GM18507 (cell line): Measurements from ENCODE around the gene GUCY1A1.

Source experiments
- DNase-seq: peaks from one replicate; pipeline ENCODE4 v3.0.0; 2011; ENCODE audit warnings: low read depth; ENCODE audit not compliant: insufficient read length; ENCODE audit errors: extremely low spot score
- FAIRE-seq: peaks from 2 replicates; lab custom pipeline; 2011; peaks lifted over from hg19 to GRCh38; lab: Jason Lieb, UNC

The GUCY1A1 gene

GRCh38 chr4:155657169-155657568 lies 9.5 kb upstream of the GUCY1A1 start:
- FAIRE-seq: no peak

DNA sequence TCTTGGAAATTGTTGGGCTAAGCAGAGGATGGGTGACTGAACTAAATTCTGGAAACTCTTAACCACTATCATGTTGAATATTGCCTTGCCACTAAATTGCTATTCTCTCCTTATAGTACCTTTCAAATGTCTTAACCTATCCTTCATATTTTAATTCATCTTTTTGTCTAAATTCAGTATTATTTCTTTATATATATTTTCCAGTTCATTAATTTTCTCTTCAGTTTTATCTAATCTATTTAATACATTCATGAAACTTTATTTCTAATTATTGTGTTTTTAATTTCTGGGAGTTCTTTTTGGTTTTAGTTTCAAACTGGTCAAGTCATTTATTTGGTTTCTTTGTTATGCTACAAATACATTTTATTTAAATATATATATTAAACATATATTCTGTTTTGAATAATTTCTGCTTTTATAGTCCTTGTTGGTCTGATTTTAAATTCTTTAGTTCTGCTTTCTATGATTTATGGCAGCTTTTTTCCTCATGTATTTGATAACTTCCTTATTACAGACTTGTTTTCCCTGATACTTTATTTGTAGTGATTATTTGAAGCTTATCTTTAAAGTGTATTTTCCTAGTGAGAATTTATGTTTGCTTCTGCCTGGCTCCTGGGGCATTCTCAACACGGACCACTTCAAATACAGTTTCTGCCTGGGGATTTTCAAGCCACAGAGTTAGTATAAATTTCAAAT lies 8.5 kb upstream of the GUCY1A1 start:
- FAIRE-seq: no peak
- DNase-seq: no peak

More at GRCh38 chr4:155657169-155657568, 9.5 kb upstream of the GUCY1A1 start:
- DNase-seq: no peak

DNA sequence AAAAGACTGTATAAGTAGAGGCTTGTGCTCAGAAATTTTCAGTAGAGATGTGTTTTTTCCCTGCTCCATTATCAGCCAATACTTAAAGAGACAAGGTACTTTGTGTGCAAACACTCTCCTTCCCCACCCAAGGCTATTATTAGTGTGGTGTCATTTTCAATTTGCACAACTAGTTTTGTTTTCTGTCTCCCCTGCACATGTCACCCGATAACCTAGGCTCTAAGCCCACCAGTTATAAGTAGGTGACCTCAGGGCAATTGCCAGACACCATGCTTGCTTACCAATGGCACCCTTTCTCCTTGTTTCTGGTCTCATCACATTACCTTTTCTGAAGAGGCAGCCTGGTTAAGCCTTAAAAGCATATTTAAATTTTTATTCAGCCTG lies 8.0 kb upstream of the GUCY1A1 start:
- DNase-seq: no peak
- FAIRE-seq: no peak

DNA sequence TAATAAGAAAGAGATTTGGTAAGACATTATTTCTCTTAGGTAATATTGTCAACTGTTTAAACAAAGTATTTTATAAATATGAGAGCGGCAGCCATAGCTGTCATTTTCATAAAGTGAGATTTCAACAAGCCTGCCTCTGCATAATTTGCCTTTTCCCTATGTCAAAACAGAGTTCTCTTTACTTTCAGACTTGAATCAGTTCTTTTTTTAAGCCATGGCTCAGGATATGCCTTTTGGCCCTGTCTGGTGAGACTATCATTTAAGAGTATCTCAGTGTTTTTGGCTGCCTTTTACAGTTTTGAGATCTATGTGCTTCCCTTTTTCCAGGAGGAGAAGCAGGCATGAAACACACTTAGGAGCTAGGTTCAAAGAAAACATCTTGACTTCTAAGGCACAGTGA lies 7.5 kb upstream of the GUCY1A1 start:
- no peak for DNase-seq
- FAIRE-seq: no peak

DNA sequence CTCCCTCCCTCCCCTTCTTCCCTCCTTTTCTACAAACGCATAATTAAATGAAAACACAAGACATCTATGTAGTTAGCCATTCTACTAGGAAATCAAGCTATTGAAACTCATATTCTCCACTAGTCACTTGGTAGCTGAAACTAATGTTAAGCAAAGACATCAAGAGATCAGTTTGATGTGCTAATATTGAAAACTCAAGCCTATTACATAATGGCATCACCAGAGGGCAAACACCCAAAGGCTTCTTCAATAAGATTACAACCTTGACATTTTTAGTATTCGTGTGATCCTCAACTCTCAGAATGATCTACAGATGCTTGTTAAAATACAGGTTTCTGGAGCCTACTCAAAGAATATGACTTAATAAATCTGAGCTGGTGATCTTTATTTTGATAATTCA lies 6.2 kb upstream of the GUCY1A1 start:
- no peak for DNase-seq
- FAIRE-seq: no peak

- DNase-seq: no peak
- no peak for FAIRE-seq
Observed at GRCh38 chr4:155665054-155665453, 1.6 kb upstream of the GUCY1A1 start.

- FAIRE-seq (peak; percentile 54), DNase-seq (peak; percentile 5)
Observed at GRCh38 chr4:155667222-155667567, 547 bp downstream of the GUCY1A1 start.

GRCh38 chr4:155667568-155668511 lies 1.2 kb downstream of the GUCY1A1 start:
- FAIRE-seq (peak; percentile 31), DNase-seq (peak; percentile 26)

- no peak for FAIRE-seq
- DNase-seq: no peak
Observed at GRCh38 chr4:155668707-155669220, 2.1 kb downstream of the GUCY1A1 start.

GRCh38 chr4:155672342-155672741 lies 5.7 kb downstream of the GUCY1A1 start:
- DNase-seq (no peak), FAIRE-seq (no peak)

- FAIRE-seq: no peak
Observed at GRCh38 chr4:155673453-155673979, 6.9 kb downstream of the GUCY1A1 start.

GRCh38 chr4:155674669-155675071 lies 8.0 kb downstream of the GUCY1A1 start:
- FAIRE-seq (no peak), DNase-seq (no peak)

More at GRCh38 chr4:155673453-155673979, 6.9 kb downstream of the GUCY1A1 start:
- no peak for DNase-seq

GRCh38 chr4:155675709-155676429 lies 9.2 kb downstream of the GUCY1A1 start:
- FAIRE-seq (no peak), DNase-seq (no peak)

GRCh38 chr4:155676430-155676825 lies 9.8 kb downstream of the GUCY1A1 start:
- no peak for DNase-seq
- FAIRE-seq: no peak

DNA sequence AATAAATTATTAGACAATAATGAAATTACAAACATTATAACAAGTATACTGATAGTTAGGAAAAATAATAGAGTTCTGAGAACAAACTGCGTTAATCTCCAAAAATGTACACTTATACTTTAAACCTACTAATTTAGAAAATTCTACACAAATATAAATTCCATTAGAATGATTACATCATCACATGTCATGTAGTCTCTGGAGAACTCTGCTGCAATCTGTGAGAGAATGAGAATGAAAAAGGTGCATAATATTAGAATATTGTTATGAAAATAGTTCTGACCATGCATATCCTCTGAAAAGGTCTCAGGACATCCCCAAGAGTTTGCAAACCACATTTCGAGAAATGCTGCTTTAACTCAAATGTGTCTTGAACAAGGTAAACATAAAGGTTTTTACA lies 11.4 kb downstream of the GUCY1A1 start:
- FAIRE-seq (no peak), DNase-seq (no peak)

- DNase-seq: no peak
- no peak for FAIRE-seq
Observed at GRCh38 chr4:155679343-155679742, 12.7 kb downstream of the GUCY1A1 start.

GRCh38 chr4:155681886-155682285 lies 15.2 kb downstream of the GUCY1A1 start:
- FAIRE-seq (no peak), DNase-seq (no peak)

GRCh38 chr4:155684423-155684822 lies 17.8 kb downstream of the GUCY1A1 start:
- DNase-seq (no peak), FAIRE-seq (no peak)

GRCh38 chr4:155684892-155685541 lies 18.4 kb downstream of the GUCY1A1 start:
- DNase-seq: no peak

More at GRCh38 chr4:155684892-155685541, 18.4 kb downstream of the GUCY1A1 start:
- FAIRE-seq: no peak
